Activated naive CD4-positive, alpha-beta T cell treated with anti-CD3 and anti-CD28 coated beads for 36 hours (primary cell): ENCODE measurements around the gene PTPN11. TPM values are rescaled to one million over a fixed set of nuclear protein-coding genes. Genes with fewer than 3 reads are reported as not detected.
"Not testable (repeated sequence)": the region's sequence is repeated elsewhere in the genome, so short reads cannot be mapped to it uniquely, and the experiment has no call there.

Experiments
- CTCF ChIA-PET: fragments of 350-600 bp; sonication (Branson Sonifier 250); formaldehyde crosslinking; loops from one replicate; lab custom pipeline; 2021; ENCODE audit warnings: antibody characterized with exemption; lab: Charles Lee
- DNase-seq: peaks from one replicate; pipeline ENCODE4 v3.0.0-alpha.2; 2020
- H3K27ac Mint-ChIP-seq: one replicate; pipeline ENCODE4 v1.8.0; 2021; ENCODE audit warnings: mild to moderate bottlenecking, mixed read lengths
- H3K27me3 Mint-ChIP-seq: one replicate; pipeline ENCODE4 v1.8.0; 2021; ENCODE audit warnings: low read depth, mixed read lengths
- H3K36me3 Mint-ChIP-seq: one replicate; pipeline ENCODE4 v1.8.0; 2021; ENCODE audit warnings: low read depth, mixed read lengths
- H3K4me1 Mint-ChIP-seq: one replicate; pipeline ENCODE4 v1.8.0; 2021; ENCODE audit warnings: low read depth, mixed read lengths
- H3K4me3 Mint-ChIP-seq: one replicate; pipeline ENCODE4 v1.8.0; 2021; ENCODE audit warnings: mild to moderate bottlenecking, moderate library complexity, mixed read lengths
- H3K9me3 Mint-ChIP-seq: one replicate; pipeline ENCODE4 v1.8.0; 2021; ENCODE audit warnings: mixed read lengths
- intact Hi-C: fragments of 100-400 bp; cut with micrococcal nuclease; formaldehyde crosslinking; loops from one replicate; pipeline ENCODE4 v1.15.1; 2023
- total RNA-seq, 2 experiments: library from RNA; stranded (reverse); gene quantifications; one replicate each; pipeline ENCODE4 v1.2.3, GENCODE V29; 2021

The PTPN11 gene
- total RNA-seq, 2 experiments from 2014 or later = 137 to 141 TPM

DNA sequence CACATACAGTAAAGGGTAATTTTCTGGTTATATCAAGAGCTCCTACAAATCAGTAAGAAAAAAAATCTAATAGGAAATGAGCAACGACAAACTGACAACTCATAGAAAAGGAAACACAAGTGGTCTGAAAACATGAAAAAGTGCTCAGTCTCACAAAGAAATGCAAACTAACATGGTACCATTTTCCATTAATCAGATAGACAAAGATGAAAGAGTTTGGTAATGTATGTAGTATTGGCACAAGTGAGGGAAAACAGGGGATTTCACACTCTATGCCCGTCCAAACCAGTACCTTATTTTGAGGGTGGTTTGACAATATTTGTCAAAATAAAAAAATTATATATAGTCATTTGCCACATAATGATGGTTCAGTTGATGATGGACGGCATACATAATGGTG lies 13.2 kb downstream of the PTPN11 start:
- DNase-seq = no peak
- no peaks in the 10 kb centered on the region for H3K27me3 Mint-ChIP-seq
- H3K27ac Mint-ChIP-seq = peak overlapping the region; percentile 83
- no peak overlapping the region for H3K4me3 Mint-ChIP-seq
- intact Hi-C loops = loop anchor here (2.0 to 10.0 kb wide), 2 partner anchors 65 to 553 kb away; no protein-coding TSS in a partner anchor
- no peaks in the 10 kb centered on the region for H3K9me3 Mint-ChIP-seq
- H3K36me3 Mint-ChIP-seq = peaks cover 15% of the 10 kb centered on the region
- CTCF ChIA-PET = no interaction called here
- peaks cover 44% of the 10 kb centered on the region for H3K4me1 Mint-ChIP-seq

DNA sequence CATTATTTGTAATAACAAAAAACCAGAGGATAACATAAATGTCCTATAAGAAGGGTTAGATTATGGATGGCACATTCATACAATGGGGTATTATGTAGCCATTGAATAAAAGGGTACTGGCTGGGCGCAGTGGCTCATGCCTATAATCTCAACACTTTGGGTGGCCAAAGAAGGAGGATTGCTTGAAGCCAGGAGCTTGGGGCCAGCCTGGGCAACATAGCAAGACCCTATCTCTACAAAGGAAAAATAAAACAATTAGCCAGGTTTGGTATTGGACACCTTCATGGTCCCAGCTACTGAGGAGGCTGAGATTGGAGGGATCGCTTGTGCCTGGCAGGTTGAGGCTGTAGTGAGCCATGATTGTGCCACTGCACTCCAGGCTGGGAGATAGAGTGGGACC lies 14.8 kb downstream of the PTPN11 start:
- Mint-ChIP-seq H3K36me3 (peaks cover 10% of the 10 kb centered on the region), H3K9me3 (no peaks in the 10 kb centered on the region), H3K27ac (no peak overlapping the region), H3K27me3 (no peaks in the 10 kb centered on the region), H3K4me3 (no peak overlapping the region), H3K4me1 (peaks cover 48% of the 10 kb centered on the region)
- intact Hi-C loops = loop anchor here (10.0 kb wide), 1 partner anchor 551 kb away; no protein-coding TSS in a partner anchor
- no peak for DNase-seq
- CTCF ChIA-PET = no interaction called here

DNA sequence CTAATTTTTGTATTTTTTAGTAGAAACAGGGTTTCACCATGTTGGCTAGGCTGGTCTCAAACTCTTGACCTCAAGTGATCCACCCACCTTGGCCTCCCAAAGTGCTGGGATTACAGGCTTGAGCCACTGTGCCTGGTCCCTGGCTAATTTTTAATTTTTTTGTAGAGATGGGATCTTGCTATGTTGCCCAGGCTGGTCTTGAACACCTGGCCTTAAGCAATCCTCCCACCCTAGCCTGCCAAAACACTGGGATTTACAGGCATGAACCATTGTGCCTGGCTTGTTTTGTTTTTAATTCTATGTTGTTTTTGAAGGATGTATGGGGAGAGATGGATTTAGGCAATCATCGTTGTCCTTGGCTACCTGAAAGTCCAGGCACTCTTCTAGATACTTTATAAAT lies 19.9 kb downstream of the PTPN11 start:
- H3K27ac Mint-ChIP-seq, DNase-seq, H3K9me3 Mint-ChIP-seq, H3K4me3 Mint-ChIP-seq, CTCF ChIA-PET, H3K27me3 Mint-ChIP-seq, H3K36me3 Mint-ChIP-seq: not testable (repeated sequence)
- intact Hi-C loops = loop anchor here (10.0 kb wide), 1 partner anchor 546 kb away; no protein-coding TSS in a partner anchor
- peaks cover 18% of the 10 kb centered on the region for H3K4me1 Mint-ChIP-seq

DNA sequence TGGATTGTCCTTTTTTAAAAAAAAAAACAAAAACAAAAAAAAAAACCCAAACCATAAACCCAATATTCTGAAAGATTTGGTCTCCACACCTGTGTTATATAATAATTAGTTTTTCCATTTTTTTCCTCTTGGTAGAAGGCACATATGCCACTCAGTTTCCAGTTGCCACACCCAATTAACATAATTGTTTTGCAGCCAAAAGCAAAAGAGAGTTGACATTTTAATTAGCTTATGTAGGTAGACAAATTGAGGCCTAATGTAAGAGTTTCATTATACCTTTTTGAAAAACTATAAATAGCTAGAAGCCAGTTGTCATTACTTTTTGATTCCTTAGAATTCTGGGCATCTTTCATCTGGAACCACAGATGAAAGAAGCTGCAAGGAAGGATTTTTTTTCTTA lies 21.0 kb downstream of the PTPN11 start:
- no peaks in the 10 kb centered on the region for H3K27me3 Mint-ChIP-seq
- peaks cover 16% of the 10 kb centered on the region for H3K4me1 Mint-ChIP-seq
- no peak overlapping the region for H3K27ac Mint-ChIP-seq
- peaks cover 2% of the 10 kb centered on the region for H3K36me3 Mint-ChIP-seq
- CTCF ChIA-PET = no interaction called here
- DNase-seq = no peak
- no peaks in the 10 kb centered on the region for H3K9me3 Mint-ChIP-seq
- intact Hi-C loops = loop anchor here (10.0 kb wide), 1 partner anchor 545 kb away; no protein-coding TSS in a partner anchor
- H3K4me3 Mint-ChIP-seq = no peak overlapping the region

DNA sequence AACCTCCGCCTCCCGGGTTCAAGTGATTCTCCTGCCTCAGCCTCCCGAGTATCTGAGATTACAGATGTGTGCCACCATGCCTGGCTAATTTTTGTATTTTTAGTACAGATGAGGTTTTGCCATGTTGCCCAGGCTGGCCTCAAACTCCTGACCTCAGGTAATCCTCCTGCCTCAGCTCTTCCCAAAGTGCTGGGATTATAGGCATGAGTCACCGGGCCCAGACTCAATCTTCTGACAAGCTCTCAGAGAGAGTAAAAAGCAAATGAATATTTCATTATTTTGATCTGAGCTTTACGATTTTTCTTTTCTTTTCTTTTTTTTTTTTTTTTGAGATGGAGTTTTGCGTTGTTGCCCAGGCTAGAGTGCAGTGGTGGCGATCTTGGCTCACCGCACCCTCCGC lies 21.9 kb downstream of the PTPN11 start:
- CTCF ChIA-PET = interaction anchor here (0.6 to 0.7 kb wide), 2 partner anchors 11 to 346 kb away, joined by 3 read pairs; no protein-coding TSS in a partner anchor
- peaks cover 13% of the 10 kb centered on the region for H3K4me1 Mint-ChIP-seq
- H3K27me3 Mint-ChIP-seq, H3K9me3 Mint-ChIP-seq, H3K27ac Mint-ChIP-seq, intact Hi-C loops, DNase-seq, H3K36me3 Mint-ChIP-seq, H3K4me3 Mint-ChIP-seq: not testable (repeated sequence)

DNA sequence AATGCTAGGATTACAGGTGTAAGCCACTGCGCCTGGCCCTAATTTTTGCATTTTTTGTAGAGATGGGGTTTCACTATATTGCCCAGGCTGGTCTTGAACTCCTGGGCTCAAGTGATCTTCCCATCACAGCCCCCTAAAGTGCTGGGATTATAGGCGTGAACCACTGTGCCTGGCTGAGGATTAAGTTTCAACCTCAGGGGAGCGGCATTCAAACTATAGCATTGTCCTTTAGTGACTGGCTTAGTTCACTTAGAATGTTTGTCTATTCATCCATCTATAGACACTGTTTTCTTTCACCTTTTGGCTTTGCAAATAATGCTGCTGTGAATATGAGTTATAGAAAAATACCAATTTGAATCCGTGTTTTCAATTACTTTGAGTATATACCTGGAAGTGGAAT lies 25.2 kb downstream of the PTPN11 start:
- Mint-ChIP-seq H3K27me3 (no peaks in the 10 kb centered on the region), H3K4me3 (no peak overlapping the region), H3K36me3 (peaks cover 11% of the 10 kb centered on the region), H3K27ac (no peak overlapping the region), H3K4me1 (peaks cover 12% of the 10 kb centered on the region), H3K9me3 (no peaks in the 10 kb centered on the region)
- CTCF ChIA-PET = no interaction called here
- DNase-seq = no peak
- intact Hi-C loops = no loop called here

DNA sequence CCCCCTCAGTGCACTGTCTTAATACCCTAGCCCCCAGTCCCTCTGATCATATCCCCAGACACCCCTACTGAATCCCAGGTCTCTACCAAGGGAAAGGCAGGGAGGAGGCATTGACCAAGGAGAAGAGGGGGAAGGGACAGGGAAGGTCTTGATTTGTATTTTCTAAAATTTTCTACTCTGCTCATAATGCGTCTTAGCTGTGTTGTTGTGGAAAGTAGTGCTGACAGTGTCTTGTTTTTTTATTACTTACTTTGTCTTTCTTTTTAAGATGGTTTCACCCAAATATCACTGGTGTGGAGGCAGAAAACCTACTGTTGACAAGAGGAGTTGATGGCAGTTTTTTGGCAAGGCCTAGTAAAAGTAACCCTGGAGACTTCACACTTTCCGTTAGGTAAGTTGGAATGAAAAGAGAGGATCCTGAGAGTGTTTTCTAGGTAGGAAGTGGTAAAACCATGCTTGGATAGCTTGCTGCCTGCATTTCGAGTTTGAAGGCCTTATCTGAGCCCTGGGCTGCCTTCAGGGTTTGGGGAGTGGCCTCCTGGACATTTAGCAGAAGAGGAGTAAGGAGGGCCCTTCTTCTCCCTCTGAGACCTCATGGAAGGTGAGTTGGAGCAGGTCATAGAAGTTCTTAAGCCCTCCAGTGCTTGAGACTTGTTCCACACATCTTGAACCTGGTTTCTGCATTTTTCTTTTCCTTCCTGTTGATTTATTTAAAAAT lies 27.4 kb downstream of the PTPN11 start:
- H3K27ac Mint-ChIP-seq = peak overlapping the region; percentile 21
- peaks cover 12% of the 10 kb centered on the region for H3K4me1 Mint-ChIP-seq
- DNase-seq = no peak
- CTCF ChIA-PET = no interaction called here
- peaks cover 20% of the 10 kb centered on the region for H3K36me3 Mint-ChIP-seq
- intact Hi-C loops = no loop called here
- H3K4me3 Mint-ChIP-seq = no peak overlapping the region
- H3K9me3 Mint-ChIP-seq = no peaks in the 10 kb centered on the region
- no peaks in the 10 kb centered on the region for H3K27me3 Mint-ChIP-seq

DNA sequence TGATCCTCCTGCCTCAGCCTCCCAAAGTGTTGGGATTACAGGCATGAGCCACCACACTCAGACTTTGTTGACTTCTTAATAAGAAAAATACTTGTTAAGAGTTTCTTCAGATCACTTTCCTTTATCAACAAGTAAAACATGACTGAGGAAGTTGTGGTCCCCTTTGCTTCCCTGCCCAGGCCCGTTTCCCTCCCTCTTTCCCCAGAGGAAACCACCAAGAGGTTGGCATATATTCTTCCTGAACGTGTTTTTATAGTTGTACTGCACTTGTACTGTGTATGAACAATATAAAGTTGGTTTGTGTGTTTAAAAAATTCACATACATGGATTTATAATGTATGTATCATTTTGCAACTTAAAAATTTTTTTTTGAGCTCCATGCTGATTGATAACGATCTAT lies 28.4 kb downstream of the PTPN11 start:
- CTCF ChIA-PET = no interaction called here
- H3K4me3 Mint-ChIP-seq = no peak overlapping the region
- no peaks in the 10 kb centered on the region for H3K27me3 Mint-ChIP-seq
- H3K36me3 Mint-ChIP-seq = peaks cover 22% of the 10 kb centered on the region
- H3K27ac Mint-ChIP-seq = no peak overlapping the region
- H3K4me1 Mint-ChIP-seq = peaks cover 12% of the 10 kb centered on the region
- intact Hi-C loops = no loop called here
- DNase-seq = no peak
- H3K9me3 Mint-ChIP-seq = no peaks in the 10 kb centered on the region

DNA sequence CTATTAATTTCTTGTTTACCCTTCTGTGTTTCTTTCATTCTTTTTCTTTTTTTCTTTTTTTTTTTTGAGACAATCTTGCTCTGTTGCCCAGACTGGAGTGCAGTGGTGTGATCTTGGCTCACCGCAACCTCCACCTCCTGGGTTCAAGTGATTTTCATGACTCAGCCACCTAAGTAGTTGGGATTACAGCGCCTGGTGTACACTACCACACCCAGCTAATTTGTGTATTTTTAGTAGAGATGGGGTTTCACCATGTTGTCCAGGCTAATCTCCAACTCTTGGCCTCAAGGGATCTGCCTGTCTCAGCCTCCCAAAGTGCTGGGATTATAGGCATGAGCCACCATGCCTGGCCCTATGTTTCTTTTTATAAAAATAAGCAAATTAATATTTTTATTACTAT lies 29.4 kb downstream of the PTPN11 start:
- H3K4me3 Mint-ChIP-seq, intact Hi-C loops, H3K27ac Mint-ChIP-seq, CTCF ChIA-PET, H3K9me3 Mint-ChIP-seq, H3K27me3 Mint-ChIP-seq, DNase-seq: not testable (repeated sequence)
- Mint-ChIP-seq H3K4me1 (peaks cover 12% of the 10 kb centered on the region), H3K36me3 (peaks cover 22% of the 10 kb centered on the region)

DNA sequence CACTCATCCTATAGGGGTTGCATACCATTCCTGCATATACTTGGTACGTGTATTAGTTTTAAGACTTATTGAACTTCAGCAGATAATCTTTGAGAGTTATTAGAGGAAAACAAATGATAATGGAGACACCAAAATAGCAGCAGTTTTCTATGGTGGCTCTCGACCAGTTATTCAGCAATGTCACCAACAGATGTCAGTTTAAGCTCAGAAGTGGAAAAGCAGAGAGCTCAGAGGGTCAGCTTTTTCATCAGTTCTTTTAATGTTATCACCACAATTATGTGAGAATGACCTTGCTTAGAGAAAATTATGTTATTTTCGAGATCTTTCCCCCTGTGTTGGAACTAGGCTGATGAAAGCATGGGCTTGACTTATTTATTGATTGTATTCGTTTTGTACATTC lies 32.0 kb downstream of the PTPN11 start:
- intact Hi-C loops = no loop called here
- H3K36me3 Mint-ChIP-seq = peaks cover 34% of the 10 kb centered on the region
- no peak overlapping the region for H3K4me3 Mint-ChIP-seq
- CTCF ChIA-PET = interaction anchor here (0.6 kb wide), 1 partner anchor 21 kb away, joined by 4 read pairs; no protein-coding TSS in a partner anchor
- H3K27me3 Mint-ChIP-seq = no peaks in the 10 kb centered on the region
- H3K4me1 Mint-ChIP-seq = peaks cover 12% of the 10 kb centered on the region
- H3K9me3 Mint-ChIP-seq = no peaks in the 10 kb centered on the region
- no peak for DNase-seq
- H3K27ac Mint-ChIP-seq = no peak overlapping the region

DNA sequence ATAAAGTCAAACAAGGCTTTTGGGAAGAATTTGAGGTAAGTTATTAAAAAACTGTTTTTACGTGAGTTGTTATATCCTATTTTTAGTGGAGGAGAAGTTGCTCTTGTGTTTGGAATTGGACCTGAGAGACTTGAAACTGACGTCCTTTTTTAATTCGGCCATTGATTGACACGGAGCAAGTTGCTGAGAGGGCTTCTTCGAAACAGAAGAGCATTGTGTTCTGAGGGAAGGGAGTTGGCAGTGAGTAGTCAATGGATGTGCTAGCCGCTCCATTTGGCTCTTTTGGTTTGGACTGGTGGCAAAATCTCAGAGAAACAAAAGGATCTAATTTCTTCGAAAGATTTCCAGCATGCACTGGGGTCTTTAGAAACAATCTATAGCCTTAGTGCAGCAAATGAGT lies 37.3 kb downstream of the PTPN11 start:
- no peak for DNase-seq
- Mint-ChIP-seq H3K27me3 (no peaks in the 10 kb centered on the region), H3K27ac (no peak overlapping the region), H3K36me3 (peaks cover 52% of the 10 kb centered on the region), H3K9me3 (no peaks in the 10 kb centered on the region), H3K4me1 (peaks cover 3% of the 10 kb centered on the region), H3K4me3 (no peak overlapping the region)
- intact Hi-C loops = no loop called here
- CTCF ChIA-PET = no interaction called here

DNA sequence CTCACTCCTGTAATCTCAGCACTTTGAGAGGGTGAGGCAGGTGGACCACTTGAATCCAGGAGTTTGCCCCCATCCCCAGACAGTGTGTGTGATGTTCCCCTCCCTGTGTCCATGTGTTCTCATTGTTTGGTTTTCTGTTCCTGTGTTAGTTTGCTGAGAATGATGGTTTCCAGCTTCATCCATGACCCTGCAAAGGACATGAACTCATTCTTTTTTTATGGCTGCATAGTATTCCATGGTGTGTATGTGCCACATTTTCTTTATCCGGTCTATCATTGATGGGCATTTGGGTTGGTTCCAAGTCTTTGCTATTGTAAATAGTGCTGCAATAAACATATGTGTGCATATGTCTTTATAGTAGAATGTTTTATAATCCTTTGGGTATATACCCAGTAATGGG lies 38.4 kb downstream of the PTPN11 start:
- CTCF ChIA-PET, DNase-seq, H3K4me3 Mint-ChIP-seq, H3K9me3 Mint-ChIP-seq, intact Hi-C loops, H3K27ac Mint-ChIP-seq, H3K27me3 Mint-ChIP-seq, H3K4me1 Mint-ChIP-seq: not testable (repeated sequence)
- peaks cover 52% of the 10 kb centered on the region for H3K36me3 Mint-ChIP-seq

DNA sequence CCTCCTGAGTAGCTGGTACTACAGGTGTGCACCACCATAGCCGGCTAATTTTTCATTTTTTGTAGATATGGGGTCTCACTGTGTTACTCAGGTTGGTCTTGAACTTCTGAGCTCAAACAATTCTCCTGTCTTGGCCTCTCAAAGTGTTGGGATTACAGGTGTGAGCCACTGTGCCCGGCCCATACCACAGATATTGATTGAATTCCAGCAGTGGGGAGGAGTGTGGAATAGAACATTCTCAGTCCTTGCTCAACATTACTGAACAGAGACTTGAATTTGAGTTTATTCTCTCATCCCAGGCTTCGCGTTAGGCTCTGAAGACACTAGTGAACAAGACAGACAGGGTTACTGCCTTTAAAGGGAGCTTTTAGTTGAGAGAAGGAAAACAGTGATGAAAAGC lies 39.6 kb downstream of the PTPN11 start:
- H3K36me3 Mint-ChIP-seq = peaks cover 51% of the 10 kb centered on the region
- no peak overlapping the region for H3K27ac Mint-ChIP-seq
- CTCF ChIA-PET = no interaction called here
- H3K27me3 Mint-ChIP-seq = no peaks in the 10 kb centered on the region
- no peak overlapping the region for H3K4me3 Mint-ChIP-seq
- DNase-seq = no peak
- H3K4me1 Mint-ChIP-seq = peaks cover 4% of the 10 kb centered on the region
- no peaks in the 10 kb centered on the region for H3K9me3 Mint-ChIP-seq
- intact Hi-C loops = no loop called here
